Measurements from ENCODE around the gene TRAF7. TPM values are rescaled to one million over a fixed set of nuclear protein-coding genes. Genes with fewer than 3 reads are reported as not detected.

The TRAF7 gene
- total and polyA plus RNA-seq, 2 of the 8 experiments (the other 6 are each of a cell fraction or from before 2014, with no cell fraction given) = 96.8 to 148 TPM

- TF ChIP-seq CTBP2 (IDR thresholded peaks at IDR 0.05; ENCODE audit: borderline replicate concordance, insufficient read depth, insufficient read length, low read length) = no peak
- TF ChIP-seq RBBP5 (IDR thresholded peaks at IDR 0.05; ENCODE audit: borderline replicate concordance, low read depth, low read length) = 0 out of 2 replicates have a peak, but pooled peaks have one; percentile 38
- no peak for TF ChIP-seq TBP (IDR thresholded peaks at IDR 0.05; ENCODE audit: low read depth, low read length)
- TF ChIP-seq BCL11A (IDR thresholded peaks at IDR 0.05; ENCODE audit: low read depth in 2 of 2, low read length in 2 of 2) = no peak
- TF ChIP-seq BRCA1 (IDR thresholded peaks at IDR 0.05; ENCODE audit: low read depth, low read length) = no peak
- TF ChIP-seq EP300 (IDR thresholded peaks at IDR 0.05; ENCODE audit: borderline replicate concordance in 1 of 2, low read depth in 2 of 2, low read length in 2 of 2) = no peak
- TF ChIP-seq FOSL1 (IDR thresholded peaks at IDR 0.05; ENCODE audit: insufficient read depth, low read depth, low read length) = no peak
- TF ChIP-seq SP1 (IDR thresholded peaks at IDR 0.05; ENCODE audit: low read depth, low read length) = no peak
- TF ChIP-seq CREB1 (IDR thresholded peaks at IDR 0.05) = no peak; the same call in 1 of the 2 replicates
- TF ChIP-seq SIRT6 (IDR thresholded peaks at IDR 0.05; ENCODE audit: low read length) = no peak
- no peak for TF ChIP-seq JUND (IDR thresholded peaks at IDR 0.05; ENCODE audit: low read length)
- TF ChIP-seq SRF (IDR thresholded peaks at IDR 0.05; ENCODE audit: low read depth, low read length) = no peak
- no peak for TF ChIP-seq ATF3 (IDR thresholded peaks at IDR 0.05; ENCODE audit: insufficient read depth, low read depth, low read length)
- TF ChIP-seq POLR2AphosphoS5 (IDR thresholded peaks at IDR 0.05; ENCODE audit: low read depth, low read length) = peak; percentile 76
- TF ChIP-seq SAP30 (IDR thresholded peaks at IDR 0.05; ENCODE audit: insufficient read depth, insufficient replicate concordance, low read length) = no peak
- TF ChIP-seq RNF2 (IDR thresholded peaks at IDR 0.05; ENCODE audit: borderline replicate concordance, low read depth, low read length, missing control alignments, poor library complexity, severe bottlenecking) = no peak
- TF ChIP-seq GABPA (IDR thresholded peaks at IDR 0.05; ENCODE audit: borderline replicate concordance, insufficient read depth, low read length) = no peak
- no peak for TF ChIP-seq CBX8 (IDR thresholded peaks at IDR 0.05; ENCODE audit: borderline replicate concordance, low read depth, low read length)
- TF ChIP-seq YY1 (IDR thresholded peaks at IDR 0.05; ENCODE audit: low read depth, low read length) = no peak
- no peak for TF ChIP-seq NRF1 (IDR thresholded peaks at IDR 0.05; ENCODE audit: low read depth, low read length)
- TF ChIP-seq TAF1 (IDR thresholded peaks at IDR 0.05; ENCODE audit: low read depth, low read length) = 0 out of 2 replicates have a peak, but pooled peaks have one; percentile 11
Measured at GRCh38 chr16:2149630-2150417, 5.8 kb upstream of the TRAF7 start (continued).
